Lower leg skin (tissue), 4 donors: ENCODE measurements around the gene CREB3L4. TPM values are rescaled to one million over a fixed set of nuclear protein-coding genes. Genes with fewer than 3 reads are reported as not detected.

Experiments
- DNase-seq, 2 donors: peaks; one replicate each; pipeline ENCODE4 v3.0.0-alpha.2; 2019; ENCODE audit warnings: low spot score in 2 of 2
- H3K4me3 ChIP-seq: fragments of 200-600 bp; sonication (generic); 2 replicates; pipeline ENCODE4 v1.5.1; 2017; ENCODE audit warnings: mild to moderate bottlenecking, low read depth; ENCODE audit not compliant: poor library complexity, severe bottlenecking
- CTCF ChIP-seq, 3 donors: fragments of 450-650 bp; IDR thresholded peaks; one replicate each; pipeline ENCODE4 v1.5.1; 2016; ENCODE audit warnings: antibody characterized with exemption in 3 of 3, mild to moderate bottlenecking in 3 of 3, moderate library complexity in 2 of 3
- POLR2A ChIP-seq, 2 donors: fragments of 450-650 bp; IDR thresholded peaks; one replicate each; pipeline ENCODE4 v1.6.1; 2016 to 2017; ENCODE audit warnings: antibody characterized with exemption in 2 of 2, mild to moderate bottlenecking in 1 of 2, moderate library complexity in 1 of 2
- WGBS, 2 donors: methylation state at CpG; one replicate each; pipeline ENCODE4 v1.1.5; 2018; 5-methylcytosine and 5-hydroxymethylcytosine counted together
- intact Hi-C: fragments of 100-400 bp; cut with DNase I; formaldehyde crosslinking; loops from one replicate; pipeline ENCODE4 v1.15.0; 2023; ENCODE audit warnings: low total_unique reads
- total RNA-seq, 4 donors: library from RNA; depleted of rRNA; stranded (reverse); fragments of >200 nt; gene quantifications; one replicate each; pipeline ENCODE4 v1.1.0, GENCODE V29; 2016

CREB3L4 gene
- total RNA-seq, 4 donors from 2014 or later = 18.7 to 25.5 (median 22.9) TPM

DNA sequence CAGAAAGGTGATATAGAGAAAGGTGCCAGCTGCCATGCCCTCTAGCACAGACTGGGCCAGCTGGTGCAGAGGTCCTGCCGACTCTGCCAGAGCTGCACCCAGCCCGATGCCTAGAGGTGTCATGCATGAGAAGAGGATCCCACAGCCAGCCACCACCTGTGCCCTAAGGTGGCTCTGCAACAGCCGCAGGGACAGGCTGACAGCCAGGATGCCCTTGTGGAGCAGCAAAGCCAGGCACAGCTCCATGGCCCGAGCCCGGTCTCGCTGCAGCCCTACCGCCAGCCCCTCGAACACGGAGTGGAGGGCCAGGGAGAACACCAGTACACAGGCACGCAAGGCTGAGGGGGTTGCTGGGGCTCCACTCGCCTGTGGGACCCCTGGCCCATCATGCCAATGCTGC, 7.5 kb upstream of the CREB3L4 start:
- TF ChIP-seq CTCF (IDR thresholded peaks at IDR 0.05) (no peak), POLR2A (IDR thresholded peaks at IDR 0.05) (no peak)
- intact Hi-C loops = no loop called here
- H3K4me3 ChIP-seq = no peak overlapping the region
- 56 to 63% methylated on average over 2 to 11 of the region's 11 CpGs for WGBS, 2 donors
- DNase-seq = no peak

DNA sequence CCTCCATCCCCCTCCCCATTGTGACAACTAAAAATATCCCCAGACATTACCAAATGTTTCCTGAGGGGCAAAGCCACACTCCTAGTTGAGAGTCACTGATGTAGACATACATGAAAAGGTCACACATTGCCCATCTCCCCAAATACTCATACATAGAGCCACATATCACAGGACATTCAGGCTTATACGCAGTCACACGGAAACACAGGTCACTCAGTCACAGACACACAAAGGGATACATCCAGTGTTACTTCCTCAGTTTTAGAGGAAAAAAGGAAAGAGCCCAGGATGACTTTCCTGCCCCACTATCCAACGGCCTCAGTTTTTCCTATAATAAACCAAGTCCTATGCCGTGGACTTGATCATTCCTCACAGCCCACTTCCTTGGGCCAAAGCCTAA, 6.3 kb upstream of the CREB3L4 start:
- H3K4me3 ChIP-seq = no peak overlapping the region
- WGBS, 2 donors = 65 to 69% methylated on average over 4 of the region's 4 CpGs
- intact Hi-C loops = no loop called here
- no peak for DNase-seq
- no peak for TF ChIP-seq CTCF (IDR thresholded peaks at IDR 0.05)
- no peak for TF ChIP-seq POLR2A (IDR thresholded peaks at IDR 0.05)

GRCh38 chr1:153962088-153963029, 5.3 kb upstream of the CREB3L4 start:
- WGBS, 2 donors = 27 to 35% methylated on average over 15 to 16 of the region's 16 CpGs
- DNase-seq = no peak
- peak overlapping the region; percentile 50 for H3K4me3 ChIP-seq
- TF ChIP-seq CTCF (IDR thresholded peaks at IDR 0.05) (no peak), POLR2A (IDR thresholded peaks at IDR 0.05) (no peak)
- intact Hi-C loops = no loop called here

DNA sequence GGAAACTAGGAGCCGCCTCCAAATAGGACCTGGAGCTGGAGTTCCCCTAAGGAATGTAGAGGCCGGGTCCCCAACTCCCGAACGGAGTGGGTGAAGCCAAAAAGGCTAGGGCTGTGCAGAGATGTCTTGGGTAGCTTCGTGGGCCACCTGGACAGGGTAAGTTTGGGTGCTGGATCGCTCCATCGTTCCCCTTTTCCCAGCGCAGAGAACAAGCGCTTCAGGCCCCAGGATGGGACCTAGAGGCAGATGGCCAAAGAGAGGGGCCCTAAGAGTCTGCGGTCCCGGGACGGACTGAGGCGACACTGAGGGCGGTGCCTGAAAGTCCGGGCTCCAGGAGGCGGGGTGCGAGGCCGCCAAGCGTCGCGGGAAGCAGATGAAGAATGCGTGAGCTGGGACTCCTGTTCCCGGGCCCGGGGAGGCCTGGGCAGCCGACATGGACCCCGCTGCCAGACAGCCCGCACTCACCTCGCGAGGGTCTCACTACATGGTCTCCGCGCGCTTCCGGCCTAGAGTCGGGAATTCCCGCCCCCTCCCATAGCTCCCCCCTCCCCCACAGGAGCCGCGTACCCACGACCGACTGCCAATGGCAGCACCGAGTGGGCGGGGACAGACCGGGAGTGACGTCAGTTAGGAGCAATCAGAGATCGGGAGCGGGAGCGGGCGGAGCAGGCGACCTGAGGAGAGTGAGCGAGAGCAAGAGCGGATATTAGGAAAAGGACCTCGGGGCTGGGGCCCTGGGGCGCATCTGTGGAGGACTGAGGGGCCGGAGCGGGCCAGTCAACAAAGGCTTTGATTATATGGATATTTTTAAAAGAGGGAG, 4.5 kb upstream of the CREB3L4 start, which contains the start of gene SLC39A1:
TSS of gene SLC39A1 (minus strand) at position 508 of the 820 bp plus-strand sequence. CDS start 822 bp downstream, outside the sequence.
- intact Hi-C loops = no loop called here
- WGBS, 2 donors = 0% methylated on average over 44 to 52 of the region's 54 CpGs
- DNase-seq = peak; percentile 99 to 100
- peak within 1 kb of the TSS; percentile 50 for H3K4me3 ChIP-seq
- TF ChIP-seq CTCF (IDR thresholded peaks at IDR 0.05) (no peak), POLR2A (IDR thresholded peaks at IDR 0.05) (no peak)

GRCh38 chr1:153963850-153964331, 3.8 kb upstream of the CREB3L4 start:
- WGBS, 2 donors = 0 to 1% methylated on average over 13 to 22 of the region's 22 CpGs
- no peak for DNase-seq
- TF ChIP-seq POLR2A (IDR thresholded peaks at IDR 0.05) (no peak), CTCF (IDR thresholded peaks at IDR 0.05) (no peak)
- intact Hi-C loops = no loop called here
- peak overlapping the region; percentile 50 for H3K4me3 ChIP-seq
